H9 (cell line): ENCODE results near the gene ZGRF1. TPM values are rescaled to one million over a fixed set of nuclear protein-coding genes. Genes with fewer than 3 reads are reported as not detected.

Experiments
- DNase-seq: peaks from one replicate; pipeline ENCODE4 v3.0.0-alpha.2; 2017
- H2AFZ ChIP-seq: one replicate; pipeline ENCODE4 v1.6.1; 2013; ENCODE audit warnings: mild to moderate bottlenecking, low read length, control low read depth, moderate library complexity
- H2AK5ac ChIP-seq: 2 replicates; pipeline ENCODE4 v1.6.1; 2013; ENCODE audit warnings: low read length, control low read depth, mixed read lengths; ENCODE audit not compliant: insufficient read length
- H2BK120ac ChIP-seq: one replicate; pipeline ENCODE4 v1.6.1; 2013; ENCODE audit warnings: low read depth, mild to moderate bottlenecking, low read length, control low read depth, inconsistent platforms; ENCODE audit not compliant: poor library complexity, severe bottlenecking
- H2BK12ac ChIP-seq: 2 replicates; pipeline ENCODE4 v1.6.1; 2013; ENCODE audit warnings: low read length, control low read depth, mixed read lengths, low read depth; ENCODE audit not compliant: insufficient read length
- H2BK15ac ChIP-seq: 2 replicates; pipeline ENCODE4 v1.6.1; 2013; ENCODE audit warnings: low read depth, low read length, control low read depth
- H2BK20ac ChIP-seq: one replicate; pipeline ENCODE4 v1.6.1; 2013; ENCODE audit warnings: low read depth, mild to moderate bottlenecking, low read length, control low read depth, inconsistent platforms; ENCODE audit not compliant: poor library complexity, severe bottlenecking
- H2BK5ac ChIP-seq: 2 replicates; pipeline ENCODE4 v1.6.1; 2013; ENCODE audit warnings: low read length, control low read depth, mixed read lengths; ENCODE audit not compliant: insufficient read length
- H3K14ac ChIP-seq: 2 replicates; pipeline ENCODE4 v1.6.1; 2013; ENCODE audit warnings: low read length, control low read depth; ENCODE audit not compliant: insufficient read depth
- H3K18ac ChIP-seq: 2 replicates; pipeline ENCODE4 v1.6.1; 2013; ENCODE audit warnings: low read depth, mild to moderate bottlenecking, mixed read lengths, low read length, control low read depth; ENCODE audit not compliant: insufficient read length
- H3K23ac ChIP-seq: 2 replicates; pipeline ENCODE4 v1.6.1; 2013; ENCODE audit warnings: low read length, control low read depth, mixed read lengths, low read depth; ENCODE audit not compliant: insufficient read length
- H3K23me2 ChIP-seq: 2 replicates; pipeline ENCODE4 v1.6.1; 2013; ENCODE audit warnings: low read depth, mild to moderate bottlenecking, mixed read lengths, low read length, control low read depth; ENCODE audit not compliant: insufficient read length, poor library complexity, severe bottlenecking
- H3K27ac ChIP-seq: 2 replicates; pipeline ENCODE4 v1.5.1; 2013; ENCODE audit warnings: low read length, control low read depth, mixed read lengths, low read depth; ENCODE audit not compliant: insufficient read length
- H3K27me3 ChIP-seq: 2 replicates; pipeline ENCODE4 v1.6.1; 2013; ENCODE audit warnings: low read length, control low read depth, inconsistent platforms; ENCODE audit not compliant: insufficient read depth
- H3K4ac ChIP-seq: 2 replicates; pipeline ENCODE4 v1.6.1; 2013; ENCODE audit warnings: low read depth, mild to moderate bottlenecking, control low read depth, inconsistent platforms, low read length, moderate library complexity
- H3K4me1 ChIP-seq: 2 replicates; pipeline ENCODE4 v1.6.1; 2013; ENCODE audit warnings: low read length, control low read depth, inconsistent platforms; ENCODE audit not compliant: insufficient read depth
- H3K4me2 ChIP-seq: 2 replicates; pipeline ENCODE4 v1.6.1; 2013; ENCODE audit warnings: low read length, control low read depth, mixed read lengths; ENCODE audit not compliant: insufficient read length, insufficient read depth
- H3K56ac ChIP-seq: 2 replicates; pipeline ENCODE4 v1.6.1; 2013; ENCODE audit warnings: low read depth, mild to moderate bottlenecking, mixed read lengths, low read length, control low read depth; ENCODE audit not compliant: insufficient read length
- H3K79me1 ChIP-seq: 2 replicates; pipeline ENCODE4 v1.6.1; 2013; ENCODE audit warnings: low read depth, mild to moderate bottlenecking, moderate library complexity, low read length, control low read depth, inconsistent platforms; ENCODE audit not compliant: insufficient read depth, poor library complexity, severe bottlenecking
- H3K79me2 ChIP-seq: 2 replicates; pipeline ENCODE4 v1.6.1; 2013; ENCODE audit warnings: low read length, control low read depth, inconsistent platforms; ENCODE audit not compliant: insufficient read depth
- H3K9ac ChIP-seq: 2 replicates; pipeline ENCODE4 v1.6.1; 2013; ENCODE audit warnings: low read length, control low read depth, mixed read lengths; ENCODE audit not compliant: insufficient read length; ENCODE audit errors: extremely low read depth
- H3K9me3 ChIP-seq: one replicate; pipeline ENCODE4 v1.6.1; 2013; ENCODE audit warnings: low read depth, low read length, inconsistent platforms; ENCODE audit not compliant: control insufficient read depth
- H3T11ph ChIP-seq: one replicate; pipeline ENCODE4 v1.6.1; 2013; ENCODE audit warnings: mild to moderate bottlenecking, low read length, control low read depth, inconsistent platforms
- H4K20me1 ChIP-seq: one replicate; pipeline ENCODE4 v1.6.1; 2013; ENCODE audit not compliant: control insufficient read depth, insufficient read length, insufficient read depth
- H4K5ac ChIP-seq: 2 replicates; pipeline ENCODE4 v1.6.1; 2013; ENCODE audit warnings: low read depth, mild to moderate bottlenecking, mixed read lengths, low read length, control low read depth; ENCODE audit not compliant: insufficient read length
- H4K8ac ChIP-seq: replicated peaks from 2 replicates; pipeline ENCODE4 v1.6.1; 2013; ENCODE audit warnings: low read length, control low read depth, mixed read lengths, low read depth; ENCODE audit not compliant: insufficient read length
- H4K91ac ChIP-seq: 2 replicates; pipeline ENCODE4 v1.6.1; 2013; ENCODE audit warnings: low read depth, mild to moderate bottlenecking, moderate library complexity, mixed read lengths, low read length, control low read depth; ENCODE audit not compliant: insufficient read length
- H3K27ac Mint-ChIP-seq, 3 experiments: 2 replicates in 2 of 3; 3 replicates in 1 of 3; pipeline ENCODE4 v1.8.0; 2020 to 2021; ENCODE audit warnings: mixed read lengths in 3 of 3, mild to moderate bottlenecking in 1 of 3, moderate library complexity in 1 of 3
- H3K27me3 Mint-ChIP-seq: 2 replicates; pipeline ENCODE4 v1.8.0; 2021; ENCODE audit warnings: low read depth, mild to moderate bottlenecking, moderate library complexity, mixed read lengths
- H3K36me3 Mint-ChIP-seq, 3 experiments: 2 replicates in 2 of 3; 3 replicates in 1 of 3; pipeline ENCODE4 v1.8.0; 2020 to 2021; ENCODE audit warnings: low read depth in 3 of 3, mixed read lengths in 3 of 3; ENCODE audit not compliant: insufficient read depth in 1 of 3
- H3K4me1 Mint-ChIP-seq, 2 experiments: 2 replicates each; pipeline ENCODE4 v1.8.0; 2020; ENCODE audit warnings: mixed read lengths in 2 of 2
- H3K4me3 Mint-ChIP-seq, 2 experiments: 2 replicates in 1 of 2; 3 replicates in 1 of 2; pipeline ENCODE4 v1.8.0; 2020 to 2021; ENCODE audit warnings: mild to moderate bottlenecking in 2 of 2, mixed read lengths in 2 of 2, moderate library complexity in 1 of 2
- H3K9me3 Mint-ChIP-seq, 2 experiments: 2 replicates in 1 of 2; 3 replicates in 1 of 2; pipeline ENCODE4 v1.8.0; 2020; ENCODE audit warnings: mild to moderate bottlenecking in 2 of 2, mixed read lengths in 2 of 2, moderate library complexity in 1 of 2
- WGBS: extraction: QIAGEN DNeasy Blood & Tissue Kit; methylation state at CpG from one replicate; pipeline ENCODE4 v1.1.7; 2013; ENCODE audit warnings: missing lambda C conversion rate, low lambda C conversion rate, mixed read lengths; ENCODE audit not compliant: insufficient read length; ENCODE audit errors: extremely low coverage; 5-methylcytosine and 5-hydroxymethylcytosine counted together
- total RNA-seq: library from RNA; stranded (reverse); gene quantifications from 2 replicates; pipeline ENCODE4 v1.2.1, GENCODE V29; 2021
- TF ChIP-seq, protein P1 (sequence below): fragments of 200-600 bp; sonication (generic); conservative IDR thresholded peaks from 3 replicates; pipeline ENCODE4 v1.8.0; 2021; ENCODE audit warnings: antibody characterized with exemption, mild to moderate bottlenecking

The ZGRF1 gene
- total RNA-seq, 1 experiment from 2014 or later = 38.3 TPM

DNA sequence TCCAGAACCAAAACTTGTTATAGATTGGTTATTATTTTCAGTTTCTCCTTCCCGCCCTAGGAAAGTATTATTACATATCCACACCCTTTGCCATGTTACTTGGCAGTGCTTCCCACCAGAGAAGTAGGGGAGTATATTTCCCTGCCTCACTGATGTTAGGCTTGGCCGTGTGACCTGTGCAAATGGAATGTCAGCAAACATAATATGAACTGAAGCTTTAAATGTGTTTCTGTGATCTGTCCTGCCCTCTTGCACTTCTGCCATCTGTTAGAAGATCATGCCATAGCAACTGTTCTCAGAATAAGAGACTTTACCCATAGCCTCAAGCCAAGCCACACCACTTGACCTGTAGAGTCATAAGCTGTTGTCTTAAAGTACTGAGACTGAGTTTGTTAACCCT lies 84.0 kb downstream of the ZGRF1 start:
- Histone ChIP-seq H2BK15ac (no peak overlapping the region), H3K4me1 (no peaks in the 10 kb centered on the region), H3K23me2 (no peaks in the 10 kb centered on the region), H2BK120ac (no peak overlapping the region), H3K79me1 (no peaks in the 10 kb centered on the region), H3K9ac (no peak overlapping the region), H3T11ph (no peak overlapping the region), H3K79me2 (no peaks in the 10 kb centered on the region), H2BK20ac (no peak overlapping the region), H3K27ac (no peak overlapping the region), H3K18ac (no peak overlapping the region), H2AK5ac (no peak overlapping the region), H2BK5ac (no peak overlapping the region), H3K4ac (no peak overlapping the region), H3K27me3 (no peaks in the 10 kb centered on the region), H4K5ac (no peak overlapping the region), H3K14ac (no peak overlapping the region), H2AFZ (no peak overlapping the region), H4K20me1 (no peaks in the 10 kb centered on the region), H4K8ac (no peak overlapping the region), H3K23ac (no peak overlapping the region), H4K91ac (no peak overlapping the region), H2BK12ac (no peak overlapping the region), H3K4me2 (no peak overlapping the region), H3K56ac (no peak overlapping the region), H3K9me3 (no peaks in the 10 kb centered on the region)
- TF ChIP-seq, protein P1, sequence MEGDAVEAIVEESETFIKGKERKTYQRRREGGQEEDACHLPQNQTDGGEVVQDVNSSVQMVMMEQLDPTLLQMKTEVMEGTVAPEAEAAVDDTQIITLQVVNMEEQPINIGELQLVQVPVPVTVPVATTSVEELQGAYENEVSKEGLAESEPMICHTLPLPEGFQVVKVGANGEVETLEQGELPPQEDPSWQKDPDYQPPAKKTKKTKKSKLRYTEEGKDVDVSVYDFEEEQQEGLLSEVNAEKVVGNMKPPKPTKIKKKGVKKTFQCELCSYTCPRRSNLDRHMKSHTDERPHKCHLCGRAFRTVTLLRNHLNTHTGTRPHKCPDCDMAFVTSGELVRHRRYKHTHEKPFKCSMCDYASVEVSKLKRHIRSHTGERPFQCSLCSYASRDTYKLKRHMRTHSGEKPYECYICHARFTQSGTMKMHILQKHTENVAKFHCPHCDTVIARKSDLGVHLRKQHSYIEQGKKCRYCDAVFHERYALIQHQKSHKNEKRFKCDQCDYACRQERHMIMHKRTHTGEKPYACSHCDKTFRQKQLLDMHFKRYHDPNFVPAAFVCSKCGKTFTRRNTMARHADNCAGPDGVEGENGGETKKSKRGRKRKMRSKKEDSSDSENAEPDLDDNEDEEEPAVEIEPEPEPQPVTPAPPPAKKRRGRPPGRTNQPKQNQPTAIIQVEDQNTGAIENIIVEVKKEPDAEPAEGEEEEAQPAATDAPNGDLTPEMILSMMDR = no peak
- Mint-ChIP-seq H3K27me3 (no peaks in the 10 kb centered on the region), H3K9me3 (no peaks in the 10 kb centered on the region), H3K27ac (no peak overlapping the region), H3K36me3 (peaks cover 3 to 23% (median 17%) of the 10 kb centered on the region in 3 experiments; a peak in 4 of 7 replicates), H3K4me3 (no peak overlapping the region), H3K4me1 (peaks cover 3 to 5% of the 10 kb centered on the region in 2 experiments)
- no peak for DNase-seq
- no CpG with 5 or more reads among the region's 2 CpGs for WGBS
